DND-41 (cell line): ENCODE data around the gene PLEKHA3.

ENCODE experiments used
- ATAC-seq: fragments of 200-7000 bp; cut with Tn5 transposase; 3 replicates; pipeline ENCODE4 v1.9.1; 2021; ENCODE audit warnings: low read depth; ENCODE audit not compliant: insufficient read depth
- DNase-seq: peaks from one replicate; pipeline ENCODE4 v3.0.0-alpha.2; 2020
- H2AFZ ChIP-seq: 2 replicates; pipeline ENCODE4 v1.6.0; 2012; ENCODE audit warnings: low read depth, low read length
- H3K27ac ChIP-seq: 2 replicates; pipeline ENCODE4 v1.5.1; 2012; ENCODE audit warnings: low read length, inconsistent platforms
- H3K27me3 ChIP-seq: fragments of 200-600 bp; sonication (generic); 2 replicates; pipeline ENCODE4 v1.6.0; 2012; ENCODE audit warnings: low read length, mild to moderate bottlenecking, inconsistent platforms; ENCODE audit not compliant: insufficient read depth, poor library complexity
- H3K36me3 ChIP-seq: 2 replicates; pipeline ENCODE4 v1.5.1; 2012; ENCODE audit warnings: low read length, inconsistent platforms; ENCODE audit not compliant: insufficient read depth
- H3K4me1 ChIP-seq: 2 replicates; pipeline ENCODE4 v1.5.1; 2012; ENCODE audit warnings: mild to moderate bottlenecking, low read length; ENCODE audit not compliant: insufficient read depth
- H3K4me2 ChIP-seq: 2 replicates; pipeline ENCODE4 v1.6.0; 2012; ENCODE audit warnings: mild to moderate bottlenecking, moderate library complexity, low read length, inconsistent platforms; ENCODE audit not compliant: insufficient read depth
- H3K4me3 ChIP-seq, 2 experiments: fragments of 200-600 bp in 1 of 2; shearing (Covaris generic) in 1 of 2; 2 replicates each; pipeline ENCODE4 v1.5.1; 2012 to 2016; ENCODE audit warnings: inconsistent platforms in 2 of 2, low read length in 2 of 2, mild to moderate bottlenecking in 2 of 2, low read depth in 1 of 2, moderate library complexity in 1 of 2
- H3K79me2 ChIP-seq: 2 replicates; pipeline ENCODE4 v1.6.0; 2012; ENCODE audit warnings: low read length, inconsistent platforms; ENCODE audit not compliant: insufficient read depth
- H3K9ac ChIP-seq: 2 replicates; pipeline ENCODE4 v1.6.0; 2012; ENCODE audit warnings: low read depth, mild to moderate bottlenecking, inconsistent platforms, low read length, moderate library complexity
- H3K9me3 ChIP-seq: 2 replicates; pipeline ENCODE4 v1.5.1; 2012; ENCODE audit warnings: low read length, moderate library complexity, mild to moderate bottlenecking, inconsistent platforms; ENCODE audit not compliant: insufficient read depth, severe bottlenecking
- H4K20me1 ChIP-seq: 2 replicates; pipeline ENCODE4 v1.6.0; 2012; ENCODE audit warnings: low read length; ENCODE audit not compliant: insufficient read depth
- CTCF ChIP-seq: IDR thresholded peaks from 2 replicates; pipeline ENCODE4 v1.5.1; 2012; ENCODE audit warnings: borderline replicate concordance, low read length, moderate library complexity, mild to moderate bottlenecking; ENCODE audit not compliant: poor library complexity, severe bottlenecking; ENCODE audit errors: extremely low read depth
- EZH2 ChIP-seq: IDR thresholded peaks from 3 replicates; pipeline ENCODE4 v1.6.1; 2012; ENCODE audit warnings: borderline replicate concordance, low read depth, mild to moderate bottlenecking, moderate library complexity, low read length, inconsistent platforms; ENCODE audit not compliant: severe bottlenecking

PLEKHA3 gene

GRCh38 chr2:178450774-178451525 lies 29.3 kb upstream of the PLEKHA3 start, which contains the start of the genes PJVK and PRKRA:
TSS of gene PJVK (plus strand) at chr2:178451378. CDS start at chr2:178453410, 2,032 bp downstream.
TSS of gene PRKRA (minus strand) at chr2:178451175. CDS start at chr2:178451030, 145 bp downstream.
- Histone ChIP-seq H4K20me1 (peaks cover 16% of the 10 kb centered on the region), H3K79me2 (peaks cover 36% of the 10 kb centered on the region), H3K27me3 (no peaks in the 10 kb centered on the region), H3K27ac (peak within 1 kb of the TSS; percentile 95), H3K4me1 (peaks cover 36% of the 10 kb centered on the region), H3K9me3 (no peaks in the 10 kb centered on the region), H3K9ac (peak within 1 kb of the TSS; percentile 89), H2AFZ (peak within 1 kb of the TSS; percentile 93), H3K4me3 (peak within 1 kb of the TSS; percentile 69 to 71), H3K4me2 (peak within 1 kb of the TSS; percentile 87), H3K36me3 (peaks cover 35% of the 10 kb centered on the region)
- DNase-seq, result peak; percentile 96
- no peak for TF ChIP-seq CTCF
- TF ChIP-seq EZH2, result no peak
- ATAC-seq, result peak; percentile 87

GRCh38 chr2:178452334-178452733 lies 27.9 kb upstream of the PLEKHA3 start:
- H3K9me3 ChIP-seq, result no peaks in the 10 kb centered on the region
- TF ChIP-seq CTCF (no peak), EZH2 (no peak)
- no peak for ATAC-seq
- H3K4me2 ChIP-seq, result peak overlapping the region; percentile 87
- H4K20me1 ChIP-seq, result peaks cover 16% of the 10 kb centered on the region
- H3K4me1 ChIP-seq, result peaks cover 36% of the 10 kb centered on the region
- DNase-seq, result no peak
- H3K9ac ChIP-seq, result peak overlapping the region; percentile 89; the same call in 1 of the 2 replicates
- H3K36me3 ChIP-seq, result peaks cover 25% of the 10 kb centered on the region
- no peaks in the 10 kb centered on the region for H3K27me3 ChIP-seq
- peak overlapping the region; percentile 39; the same call in 1 of the 2 replicates for H2AFZ ChIP-seq
- H3K4me3 ChIP-seq, result no peak overlapping the region
- peaks cover 29% of the 10 kb centered on the region for H3K79me2 ChIP-seq
- no peak overlapping the region for H3K27ac ChIP-seq

GRCh38 chr2:178452870-178453269 lies 27.4 kb upstream of the PLEKHA3 start:
- TF ChIP-seq EZH2, result no peak
- TF ChIP-seq CTCF, result no peak
- Histone ChIP-seq H3K4me1 (peaks cover 35% of the 10 kb centered on the region), H3K9ac (no peak overlapping the region), H4K20me1 (peaks cover 16% of the 10 kb centered on the region), H3K79me2 (peaks cover 26% of the 10 kb centered on the region), H3K4me2 (no peak overlapping the region), H3K27me3 (no peaks in the 10 kb centered on the region), H3K9me3 (no peaks in the 10 kb centered on the region), H3K4me3 (no peak overlapping the region), H3K27ac (no peak overlapping the region), H3K36me3 (peaks cover 22% of the 10 kb centered on the region), H2AFZ (no peak overlapping the region)
- ATAC-seq (no peak), DNase-seq (no peak)
